ENCODE data around the gene AIFM3.

DNA sequence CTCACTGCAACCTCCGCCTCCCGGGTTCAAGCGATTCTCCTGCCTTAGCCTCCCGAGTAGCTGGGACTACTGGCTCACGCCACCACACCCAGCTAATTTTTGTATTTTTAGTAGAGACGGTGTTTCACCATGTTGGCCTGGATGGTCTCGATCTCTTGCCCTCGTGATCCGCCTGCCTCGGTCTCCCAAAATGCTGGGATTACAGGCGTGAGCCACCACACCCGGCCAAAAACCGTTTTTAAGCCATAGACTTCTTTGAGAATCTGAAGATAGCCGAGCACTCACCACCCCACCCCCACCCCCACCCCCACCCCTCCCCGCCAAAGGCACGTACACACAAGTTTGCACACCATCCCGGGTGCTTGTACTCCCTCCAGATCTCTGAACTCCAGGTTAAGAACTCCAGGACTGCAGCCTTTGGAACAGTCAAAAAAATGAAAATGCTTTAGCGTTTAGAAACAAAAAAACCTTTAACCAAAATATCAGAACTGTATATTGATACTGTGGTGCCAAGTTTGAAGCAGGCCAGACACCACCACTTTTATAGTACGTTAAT is 48.3 kb upstream of the AIFM3 start:
- TF ChIP-seq, protein P1, sequence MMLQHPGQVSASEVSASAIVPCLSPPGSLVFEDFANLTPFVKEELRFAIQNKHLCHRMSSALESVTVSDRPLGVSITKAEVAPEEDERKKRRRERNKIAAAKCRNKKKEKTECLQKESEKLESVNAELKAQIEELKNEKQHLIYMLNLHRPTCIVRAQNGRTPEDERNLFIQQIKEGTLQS (IDR thresholded peaks at IDR 0.05), result no peak
- TF ChIP-seq TAF1 (conservative IDR thresholded peaks at IDR 0.05) (no peak), NR2F2 (IDR thresholded peaks at IDR 0.05) (no peak)
- TF ChIP-seq, protein P2, sequence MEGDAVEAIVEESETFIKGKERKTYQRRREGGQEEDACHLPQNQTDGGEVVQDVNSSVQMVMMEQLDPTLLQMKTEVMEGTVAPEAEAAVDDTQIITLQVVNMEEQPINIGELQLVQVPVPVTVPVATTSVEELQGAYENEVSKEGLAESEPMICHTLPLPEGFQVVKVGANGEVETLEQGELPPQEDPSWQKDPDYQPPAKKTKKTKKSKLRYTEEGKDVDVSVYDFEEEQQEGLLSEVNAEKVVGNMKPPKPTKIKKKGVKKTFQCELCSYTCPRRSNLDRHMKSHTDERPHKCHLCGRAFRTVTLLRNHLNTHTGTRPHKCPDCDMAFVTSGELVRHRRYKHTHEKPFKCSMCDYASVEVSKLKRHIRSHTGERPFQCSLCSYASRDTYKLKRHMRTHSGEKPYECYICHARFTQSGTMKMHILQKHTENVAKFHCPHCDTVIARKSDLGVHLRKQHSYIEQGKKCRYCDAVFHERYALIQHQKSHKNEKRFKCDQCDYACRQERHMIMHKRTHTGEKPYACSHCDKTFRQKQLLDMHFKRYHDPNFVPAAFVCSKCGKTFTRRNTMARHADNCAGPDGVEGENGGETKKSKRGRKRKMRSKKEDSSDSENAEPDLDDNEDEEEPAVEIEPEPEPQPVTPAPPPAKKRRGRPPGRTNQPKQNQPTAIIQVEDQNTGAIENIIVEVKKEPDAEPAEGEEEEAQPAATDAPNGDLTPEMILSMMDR (IDR thresholded peaks at IDR 0.05; ENCODE audit: low read depth, low read length, missing input control), result no peak
- TF ChIP-seq, protein P3, sequence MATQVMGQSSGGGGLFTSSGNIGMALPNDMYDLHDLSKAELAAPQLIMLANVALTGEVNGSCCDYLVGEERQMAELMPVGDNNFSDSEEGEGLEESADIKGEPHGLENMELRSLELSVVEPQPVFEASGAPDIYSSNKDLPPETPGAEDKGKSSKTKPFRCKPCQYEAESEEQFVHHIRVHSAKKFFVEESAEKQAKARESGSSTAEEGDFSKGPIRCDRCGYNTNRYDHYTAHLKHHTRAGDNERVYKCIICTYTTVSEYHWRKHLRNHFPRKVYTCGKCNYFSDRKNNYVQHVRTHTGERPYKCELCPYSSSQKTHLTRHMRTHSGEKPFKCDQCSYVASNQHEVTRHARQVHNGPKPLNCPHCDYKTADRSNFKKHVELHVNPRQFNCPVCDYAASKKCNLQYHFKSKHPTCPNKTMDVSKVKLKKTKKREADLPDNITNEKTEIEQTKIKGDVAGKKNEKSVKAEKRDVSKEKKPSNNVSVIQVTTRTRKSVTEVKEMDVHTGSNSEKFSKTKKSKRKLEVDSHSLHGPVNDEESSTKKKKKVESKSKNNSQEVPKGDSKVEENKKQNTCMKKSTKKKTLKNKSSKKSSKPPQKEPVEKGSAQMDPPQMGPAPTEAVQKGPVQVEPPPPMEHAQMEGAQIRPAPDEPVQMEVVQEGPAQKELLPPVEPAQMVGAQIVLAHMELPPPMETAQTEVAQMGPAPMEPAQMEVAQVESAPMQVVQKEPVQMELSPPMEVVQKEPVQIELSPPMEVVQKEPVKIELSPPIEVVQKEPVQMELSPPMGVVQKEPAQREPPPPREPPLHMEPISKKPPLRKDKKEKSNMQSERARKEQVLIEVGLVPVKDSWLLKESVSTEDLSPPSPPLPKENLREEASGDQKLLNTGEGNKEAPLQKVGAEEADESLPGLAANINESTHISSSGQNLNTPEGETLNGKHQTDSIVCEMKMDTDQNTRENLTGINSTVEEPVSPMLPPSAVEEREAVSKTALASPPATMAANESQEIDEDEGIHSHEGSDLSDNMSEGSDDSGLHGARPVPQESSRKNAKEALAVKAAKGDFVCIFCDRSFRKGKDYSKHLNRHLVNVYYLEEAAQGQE (IDR thresholded peaks at IDR 0.05), result no peak

Data from liver (tissue), 3 donors.